Muscle of leg (tissue), 11 donors: Measurements from ENCODE around the gene ORC4. TPM values are rescaled to one million over a fixed set of nuclear protein-coding genes. Genes with fewer than 3 reads are reported as not detected.

Experiments
- DNase-seq: peaks from one replicate; pipeline ENCODE4 v3.0.0; 2013
- H3K27ac ChIP-seq: one replicate; pipeline ENCODE4 v1.5.1; 2013; ENCODE audit warnings: mild to moderate bottlenecking, low read length, control low read depth
- H3K27me3 ChIP-seq: one replicate; pipeline ENCODE4 v1.6.1; 2013; ENCODE audit warnings: low read length; ENCODE audit not compliant: control insufficient read depth, insufficient read depth
- H3K36me3 ChIP-seq: one replicate; pipeline ENCODE4 v1.6.1; 2013; ENCODE audit warnings: low read length; ENCODE audit not compliant: control insufficient read depth, insufficient read depth
- H3K4me1 ChIP-seq: one replicate; pipeline ENCODE4 v1.6.1; 2013; ENCODE audit warnings: low read length; ENCODE audit not compliant: control insufficient read depth, insufficient read depth
- H3K4me3 ChIP-seq: one replicate; pipeline ENCODE4 v1.5.1; 2013; ENCODE audit warnings: low read length, control low read depth
- H3K9me3 ChIP-seq: replicated peaks from 2 replicates; pipeline ENCODE4 v1.6.1; 2013; ENCODE audit warnings: low read depth, low read length; ENCODE audit not compliant: control insufficient read depth
- WGBS: methylation state at CpG from one replicate; pipeline ENCODE4 v1.1.5; 2013; ENCODE audit warnings: missing lambda C conversion rate; ENCODE audit not compliant: insufficient coverage; 5-methylcytosine and 5-hydroxymethylcytosine counted together
- polyA plus RNA-seq, 8 donors: library from polyadenylated mRNA; unstranded; fragments of 120-200 nt; gene quantifications; one replicate each; pipeline versions ENCODE4 v1.2.1 to v1.2.3, GENCODE V29; 2013; ENCODE audit warnings: inconsistent platforms in 1 of 8, low replicate concordance in 1 of 8; ENCODE audit not compliant: insufficient read length in 8 of 8, insufficient read depth in 1 of 8
- total RNA-seq: library from RNA; stranded (reverse); fragments of 120-200 nt; gene quantifications from one replicate; pipeline ENCODE4 v1.2.4, GENCODE V29; 2013

Gene ORC4
- total and polyA plus RNA-seq, 9 donors: 27.3 to 47.9 (median 35.7) TPM

DNA sequence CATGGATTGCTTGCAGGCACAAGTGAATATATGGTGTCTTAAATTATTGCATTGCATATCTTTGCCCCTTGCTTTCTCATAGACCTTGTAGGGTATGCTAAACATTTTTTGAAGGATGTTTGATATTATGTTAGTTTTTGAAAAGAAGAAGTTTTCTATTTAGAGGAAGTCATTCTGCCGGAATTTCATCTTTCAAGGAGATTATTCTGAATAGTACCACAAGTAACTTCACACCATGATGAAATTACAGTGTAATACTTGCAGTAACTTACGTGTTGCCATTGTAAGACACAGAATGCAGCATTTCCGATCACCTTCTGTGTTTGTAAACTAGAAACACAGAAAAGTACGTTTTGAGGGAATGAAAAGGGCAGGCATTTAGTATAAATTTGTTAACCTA, 103.8 kb downstream of the ORC4 start:
- Histone ChIP-seq H3K4me3 (no peak overlapping the region), H3K9me3 (no peaks in the 10 kb centered on the region), H3K27me3 (no peaks in the 10 kb centered on the region), H3K36me3 (peaks cover 8% of the 10 kb centered on the region), H3K27ac (no peak overlapping the region), H3K4me1 (peaks cover 2% of the 10 kb centered on the region)
- no peak for DNase-seq
- no CpG with 5 or more reads among the region's 4 CpGs for WGBS

DNA sequence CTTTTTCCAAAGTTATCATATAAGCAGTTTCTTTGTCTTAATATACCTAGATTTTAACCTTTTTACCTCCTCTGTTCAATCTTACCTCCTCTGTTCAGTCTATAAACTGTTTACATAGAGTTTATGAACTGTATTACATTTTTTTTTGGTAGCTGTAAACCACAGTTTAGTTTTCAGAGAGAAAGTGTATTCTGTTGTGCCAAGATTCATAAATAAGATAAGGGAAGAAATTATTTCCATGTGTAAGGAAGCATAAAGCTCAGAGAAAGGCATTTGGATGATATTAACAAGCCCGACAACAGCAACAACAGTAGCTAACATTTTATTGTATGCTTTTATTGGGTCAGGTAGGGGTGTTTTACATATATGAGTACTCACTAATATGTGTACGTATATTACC, 104.5 kb downstream of the ORC4 start:
- peak; percentile 12 for DNase-seq
- Histone ChIP-seq H3K9me3 (no peaks in the 10 kb centered on the region), H3K27me3 (no peaks in the 10 kb centered on the region), H3K27ac (no peak overlapping the region), H3K36me3 (peaks cover 8% of the 10 kb centered on the region), H3K4me1 (peaks cover 2% of the 10 kb centered on the region), H3K4me3 (no peak overlapping the region)
- no CpG with 5 or more reads among the region's 2 CpGs for WGBS

DNA sequence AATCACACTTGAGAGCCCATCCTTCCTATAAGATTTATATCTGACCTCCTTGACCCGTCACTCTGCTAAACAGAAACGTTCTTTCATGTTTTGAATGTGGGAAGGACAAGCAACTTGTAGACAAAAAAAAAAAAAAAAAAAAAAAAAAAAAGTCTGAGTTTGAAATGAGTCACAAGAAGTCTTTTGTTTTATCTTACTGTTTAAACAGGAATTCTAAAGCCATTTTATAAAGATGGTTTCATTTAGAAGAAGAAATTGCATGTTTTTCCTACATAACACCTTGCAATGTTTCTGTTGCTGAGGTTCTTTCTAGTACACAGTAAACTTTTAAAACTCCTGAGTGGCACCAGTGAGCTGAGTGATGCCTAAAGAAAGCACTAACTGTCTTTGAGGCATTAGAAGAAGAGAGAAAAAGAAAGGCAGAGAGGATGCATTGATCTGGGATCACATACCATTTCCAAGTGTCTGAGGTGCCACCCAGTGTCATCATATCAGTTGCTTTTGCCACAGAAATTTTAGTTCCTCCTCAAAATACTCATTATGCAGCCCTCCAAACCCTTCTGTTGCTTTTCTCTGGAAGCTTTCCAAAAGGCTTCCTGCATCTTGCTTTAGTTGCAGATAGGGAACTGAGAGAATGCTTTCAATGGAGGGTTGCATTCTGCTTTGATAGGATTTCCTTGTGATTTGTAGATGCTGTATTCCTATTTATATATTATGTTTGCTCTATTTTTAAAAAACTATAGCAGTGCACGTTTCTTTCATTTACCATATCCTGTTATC, 106.6 kb downstream of the ORC4 start:
- H3K4me1 ChIP-seq: peaks cover 2% of the 10 kb centered on the region
- no peaks in the 10 kb centered on the region for H3K27me3 ChIP-seq
- no peak overlapping the region for H3K27ac ChIP-seq
- WGBS: no CpG with 5 or more reads among the region's 3 CpGs
- peak; percentile 60 for DNase-seq
- peaks cover 4% of the 10 kb centered on the region for H3K36me3 ChIP-seq
- no peaks in the 10 kb centered on the region for H3K9me3 ChIP-seq
- H3K4me3 ChIP-seq: no peak overlapping the region

- Histone ChIP-seq H3K36me3 (no peaks in the 10 kb centered on the region), H3K9me3 (no peaks in the 10 kb centered on the region), H3K27me3 (no peaks in the 10 kb centered on the region), H3K4me1 (peaks cover 2% of the 10 kb centered on the region), H3K27ac (no peak overlapping the region), H3K4me3 (no peak overlapping the region)
- WGBS: no CpG with 5 or more reads among the region's 2 CpGs
- peak; percentile 82 for DNase-seq
Measured at GRCh38 chr2:147910990-147911473, 109.5 kb downstream of the ORC4 start.

DNA sequence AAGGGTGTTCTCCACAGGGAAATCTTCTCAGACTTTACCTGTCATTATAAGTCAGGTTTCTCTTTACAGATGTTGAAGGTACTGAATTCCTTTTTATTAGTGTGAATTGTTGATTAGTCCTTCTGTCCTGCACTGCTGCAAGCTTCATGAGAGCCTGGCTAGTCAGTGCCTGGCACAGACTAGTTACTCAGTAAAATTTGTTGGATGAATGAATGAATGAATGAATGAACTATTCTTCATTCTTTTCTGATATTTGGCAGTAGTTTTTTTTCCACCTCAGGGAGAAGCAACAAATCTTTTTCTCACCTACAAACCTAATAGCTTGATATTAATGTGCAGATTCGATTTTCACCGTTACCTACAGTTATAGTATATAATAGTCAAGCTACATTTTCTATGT, 111.4 kb downstream of the ORC4 start:
- peaks cover 2% of the 10 kb centered on the region for H3K4me1 ChIP-seq
- no CpG with 5 or more reads among the region's 2 CpGs for WGBS
- no peak overlapping the region for H3K27ac ChIP-seq
- H3K9me3 ChIP-seq: no peaks in the 10 kb centered on the region
- H3K27me3 ChIP-seq: no peaks in the 10 kb centered on the region
- H3K4me3 ChIP-seq: no peak overlapping the region
- DNase-seq: no peak
- H3K36me3 ChIP-seq: no peaks in the 10 kb centered on the region

DNA sequence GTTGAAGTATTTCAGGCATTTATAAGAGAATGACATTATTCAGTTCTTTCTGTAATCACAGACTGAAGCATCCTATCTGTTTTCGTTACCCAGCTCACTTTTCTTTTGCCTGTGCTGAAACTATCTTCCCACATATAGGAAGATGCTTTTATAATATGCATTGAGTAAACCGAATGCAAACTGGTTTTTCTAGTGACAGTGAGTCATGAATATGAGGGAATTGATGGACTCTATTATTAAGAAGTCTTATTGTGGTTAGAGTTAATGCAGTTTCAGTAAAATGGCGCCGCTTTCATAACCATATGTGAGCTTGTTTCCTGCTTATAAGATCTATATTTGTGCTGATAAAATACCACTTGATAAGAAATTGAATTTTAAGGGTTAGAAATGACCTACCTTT, 116.5 kb downstream of the ORC4 start:
- no peak for DNase-seq
- WGBS: no CpG with 5 or more reads among the region's 4 CpGs
- no peaks in the 10 kb centered on the region for H3K27me3 ChIP-seq
- H3K36me3 ChIP-seq: no peaks in the 10 kb centered on the region
- no peaks in the 10 kb centered on the region for H3K9me3 ChIP-seq
- no peak overlapping the region for H3K27ac ChIP-seq
- no peak overlapping the region for H3K4me3 ChIP-seq
- no peaks in the 10 kb centered on the region for H3K4me1 ChIP-seq

- Histone ChIP-seq H3K27me3 (no peaks in the 10 kb centered on the region), H3K36me3 (no peaks in the 10 kb centered on the region), H3K4me3 (no peak overlapping the region), H3K9me3 (no peaks in the 10 kb centered on the region), H3K4me1 (no peaks in the 10 kb centered on the region), H3K27ac (no peak overlapping the region)
- DNase-seq: no peak
- no CpG with 5 or more reads among the region's 3 CpGs for WGBS
Measured at GRCh38 chr2:147888680-147889079, 131.9 kb downstream of the ORC4 start.

- no peak for DNase-seq
- no peaks in the 10 kb centered on the region for H3K4me1 ChIP-seq
- no peaks in the 10 kb centered on the region for H3K27me3 ChIP-seq
- H3K27ac ChIP-seq: no peak overlapping the region
- H3K9me3 ChIP-seq: no peaks in the 10 kb centered on the region
- no peak overlapping the region for H3K4me3 ChIP-seq
- WGBS: no CpG with 5 or more reads among the region's 2 CpGs
- H3K36me3 ChIP-seq: no peaks in the 10 kb centered on the region
Measured at GRCh38 chr2:147886136-147886535, 134.4 kb downstream of the ORC4 start.

DNA sequence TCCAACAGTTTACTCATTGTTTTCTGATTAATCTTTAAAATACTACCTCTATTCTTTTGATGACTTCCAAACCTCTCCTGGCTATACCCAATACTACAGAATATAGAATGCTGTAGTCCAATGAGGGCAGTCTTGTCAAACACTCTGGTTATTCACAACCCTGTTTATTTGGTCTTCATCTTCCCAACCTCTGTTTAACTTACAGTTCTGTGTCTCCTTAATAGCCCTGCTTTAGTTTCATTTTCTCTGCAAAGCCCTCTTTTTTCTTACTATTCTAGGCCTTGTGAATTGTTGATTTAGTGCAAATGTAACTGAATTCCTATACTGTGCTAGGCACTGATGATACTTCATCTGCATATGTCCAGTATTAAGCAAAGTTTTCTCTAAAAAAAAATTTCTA, 135.7 kb downstream of the ORC4 start:
- no peak overlapping the region for H3K27ac ChIP-seq
- peak; percentile 9 for DNase-seq
- H3K36me3 ChIP-seq: no peaks in the 10 kb centered on the region
- no peaks in the 10 kb centered on the region for H3K9me3 ChIP-seq
- H3K4me3 ChIP-seq: no peak overlapping the region
- no peaks in the 10 kb centered on the region for H3K27me3 ChIP-seq
- no peaks in the 10 kb centered on the region for H3K4me1 ChIP-seq

GRCh38 chr2:147882631-147883030, 137.9 kb downstream of the ORC4 start:
- H3K36me3 ChIP-seq: no peaks in the 10 kb centered on the region
- H3K27ac ChIP-seq: no peak overlapping the region
- no peaks in the 10 kb centered on the region for H3K27me3 ChIP-seq
- H3K4me3 ChIP-seq: no peak overlapping the region
- H3K9me3 ChIP-seq: no peaks in the 10 kb centered on the region
- no peak for DNase-seq
- H3K4me1 ChIP-seq: no peaks in the 10 kb centered on the region
